Measurements from ENCODE around the gene BCAS1. TPM values are rescaled to one million over a fixed set of nuclear protein-coding genes. Genes with fewer than 3 reads are reported as not detected.
A peak's percentile ranks its signal among the peaks of the same experiment; 100 is the strongest.

The BCAS1 gene
- total and polyA plus RNA-seq, 10 of the 15 experiments (the other 5 are each of a cell fraction or from before 2014, with no cell fraction given): 0.21 to 1.4 (median 0.55) TPM

- H3K27ac ChIP-seq (ENCODE audit: control insufficient read depth, insufficient read depth): no peak overlapping the region
- POLR2A ChIA-PET: interaction anchor here (0.6 kb wide), 1 partner anchor 1716 kb away, joined by 3 read pairs; no protein-coding TSS in a partner anchor
- FAIRE-seq (no peak), ATAC-seq (no peak), DNase-seq (ENCODE audit: low read depth, low spot score) (no peak)
- in situ Hi-C loops (cut with MboI): no loop called here
- CTCF ChIA-PET: no interaction called here
- H4K20me1 ChIP-seq (ENCODE audit: control insufficient read depth, insufficient read depth): no peaks in the 10 kb centered on the region
- TF ChIP-seq ZBTB11 (CRISPR knock-in tag; IDR thresholded peaks at IDR 0.05): no peak
- TF ChIP-seq HSF1 (IDR thresholded peaks at IDR 0.05; ENCODE audit: low read depth, low read length): no peak
- peak in 1 of 2 experiments; percentile 71; a peak in 1 of 4 replicates for TF ChIP-seq ETV6 (conservative IDR thresholded peaks at IDR 0.05 in 1 of 2, IDR thresholded peaks at IDR 0.05 in 1 of 2; ENCODE audit: borderline replicate concordance in 1 of 2, low read depth in 1 of 2)
- H3K4me3 ChIP-seq: no peak overlapping the region
- no peak overlapping the region for H3K4me2 ChIP-seq (ENCODE audit: control insufficient read depth, insufficient read depth)
- peaks cover 18% of the 10 kb centered on the region for H3K4me1 ChIP-seq (ENCODE audit: control insufficient read depth, insufficient read depth, low read length)
- SMC1A ChIA-PET (ENCODE audit: uncharacterized antibody, unreplicated experiment): interaction anchor here (0.5 to 1.1 kb wide), 3 partner anchors 11 to 37 kb away, joined by 3 read pairs; no protein-coding TSS in a partner anchor
- BruUV-seq (replicated peaks): no TSS peak
- intact Hi-C loops (cut with micrococcal nuclease; ENCODE audit: unreplicated experiment): no loop called here
- no peaks in the 10 kb centered on the region for H3K79me2 ChIP-seq (ENCODE audit: control insufficient read depth, insufficient read depth, low read length)
- H3K9ac ChIP-seq (ENCODE audit: control insufficient read depth, insufficient read depth, low read length): no peak overlapping the region
- H2AFZ ChIP-seq (ENCODE audit: control insufficient read depth, low read depth, low read length): no peak overlapping the region
- H3K9me3 ChIP-seq (replicated peaks; ENCODE audit: control insufficient read depth, insufficient read depth, low read length): no peaks in the 10 kb centered on the region; the same call in 2 of the 3 replicates
- no peaks in the 10 kb centered on the region for H3K36me3 ChIP-seq (ENCODE audit: control insufficient read depth in 2 of 2, insufficient read depth in 2 of 2, low read length in 1 of 2)
- WGBS (ENCODE audit: insufficient coverage, insufficient replicate concordance, low lambda C conversion rate, missing lambda C conversion rate): 95% methylated on average over 7 of the region's 7 CpGs
- RAD21 ChIA-PET (ENCODE audit: unreplicated experiment): no interaction called here
- no peaks in the 10 kb centered on the region for H3K27me3 ChIP-seq (replicated peaks in 1 of 2; ENCODE audit: control insufficient read depth in 2 of 2, insufficient read depth in 2 of 2, low read length in 1 of 2)
These were observed 48.8 kb downstream of the BCAS1 start for GRCh38 chr20:54021446-54022235.
